Suprapubic skin (tissue), 4 donors: ENCODE results near the gene MICU1.

Source experiments
- POLR2A ChIP-seq, 2 donors: fragments of 450-650 bp; IDR thresholded peaks; one replicate each; pipeline ENCODE4 v1.6.1; 2017; ENCODE audit warnings: antibody characterized with exemption in 2 of 2, mild to moderate bottlenecking in 2 of 2, moderate library complexity in 2 of 2
- POLR2AphosphoS5 ChIP-seq, 3 donors: sonication (generic); formaldehyde crosslinking; IDR thresholded peaks; one replicate each; pipeline ENCODE4 v1.6.1; 2017; ENCODE audit warnings: antibody characterized with exemption in 3 of 3
- TF ChIP-seq, protein P1 (sequence below), 2 donors: fragments of 200-600 bp in 1 of 2; fragments of 450-650 bp in 1 of 2; sonication (generic) in 1 of 2; IDR thresholded peaks; one replicate each; pipeline ENCODE4 v1.5.1; 2016 to 2019; ENCODE audit warnings: antibody characterized with exemption in 2 of 2, mild to moderate bottlenecking in 1 of 2, moderate library complexity in 1 of 2

DNA sequence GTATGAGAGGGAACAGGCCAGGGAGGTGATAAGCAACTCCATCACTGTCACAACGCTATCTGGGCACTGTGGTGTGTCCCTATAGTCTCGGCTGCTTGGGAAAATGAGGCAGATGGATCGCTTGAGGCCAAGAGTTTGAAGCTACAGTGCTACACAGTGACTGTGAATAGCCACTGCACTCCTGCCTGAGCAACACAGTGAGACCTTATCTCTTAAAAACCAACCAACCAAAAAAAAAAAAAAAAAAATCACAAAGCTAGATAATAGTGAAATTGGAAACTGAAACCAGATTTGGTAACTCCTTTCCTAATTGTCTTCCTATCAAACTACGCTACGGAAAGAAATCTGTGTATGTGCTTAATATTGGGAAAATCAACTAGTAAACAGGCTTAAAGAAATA, 14.1 kb downstream of the MICU1 start:
- TF ChIP-seq, protein P1, sequence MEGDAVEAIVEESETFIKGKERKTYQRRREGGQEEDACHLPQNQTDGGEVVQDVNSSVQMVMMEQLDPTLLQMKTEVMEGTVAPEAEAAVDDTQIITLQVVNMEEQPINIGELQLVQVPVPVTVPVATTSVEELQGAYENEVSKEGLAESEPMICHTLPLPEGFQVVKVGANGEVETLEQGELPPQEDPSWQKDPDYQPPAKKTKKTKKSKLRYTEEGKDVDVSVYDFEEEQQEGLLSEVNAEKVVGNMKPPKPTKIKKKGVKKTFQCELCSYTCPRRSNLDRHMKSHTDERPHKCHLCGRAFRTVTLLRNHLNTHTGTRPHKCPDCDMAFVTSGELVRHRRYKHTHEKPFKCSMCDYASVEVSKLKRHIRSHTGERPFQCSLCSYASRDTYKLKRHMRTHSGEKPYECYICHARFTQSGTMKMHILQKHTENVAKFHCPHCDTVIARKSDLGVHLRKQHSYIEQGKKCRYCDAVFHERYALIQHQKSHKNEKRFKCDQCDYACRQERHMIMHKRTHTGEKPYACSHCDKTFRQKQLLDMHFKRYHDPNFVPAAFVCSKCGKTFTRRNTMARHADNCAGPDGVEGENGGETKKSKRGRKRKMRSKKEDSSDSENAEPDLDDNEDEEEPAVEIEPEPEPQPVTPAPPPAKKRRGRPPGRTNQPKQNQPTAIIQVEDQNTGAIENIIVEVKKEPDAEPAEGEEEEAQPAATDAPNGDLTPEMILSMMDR (IDR thresholded peaks at IDR 0.05) = no peak
- TF ChIP-seq POLR2AphosphoS5 (IDR thresholded peaks at IDR 0.05) = no peak
- TF ChIP-seq POLR2A (IDR thresholded peaks at IDR 0.05) = no peak
